NCI-H187 treated with DMSO at 0.1 percent for 48 hours (cell line): ENCODE measurements around the gene GABRD.
"Not testable (repeated sequence)": the region's sequence is repeated elsewhere in the genome, so short reads cannot be mapped to it uniquely, and the experiment has no call there.

Experiments used
- DNase-seq: peaks from one replicate; lab custom pipeline; 2025; lab: John Stamatoyannopoulos, UW

Gene GABRD

GRCh38 chr1:2019172-2019543, at the start of gene GABRD:
Gene GABRD (plus strand): TSS chr1:2019345. CDS start chr1:2019424, 79 bp downstream.
- no peak for DNase-seq

- no peak for DNase-seq
Measured at GRCh38 chr1:1969505-1969900, 49.6 kb upstream of the GABRD start.

- DNase-seq, result no peak
Measured at GRCh38 chr1:1969953-1970716, 49.0 kb upstream of the GABRD start.

GRCh38 chr1:1971017-1971416, 48.1 kb upstream of the GABRD start:
- DNase-seq, result no peak

- no peak for DNase-seq
Measured at GRCh38 chr1:1971688-1972087, 47.5 kb upstream of the GABRD start.

GRCh38 chr1:1972976-1973715, 46.0 kb upstream of the GABRD start:
- DNase-seq, result no peak

- DNase-seq, result no peak
Measured at GRCh38 chr1:1973716-1974642, 45.2 kb upstream of the GABRD start.

GRCh38 chr1:1974834-1975233, 44.3 kb upstream of the GABRD start:
- no peak for DNase-seq

GRCh38 chr1:1975535-1975934, 43.6 kb upstream of the GABRD start:
- no peak for DNase-seq

GRCh38 chr1:1976031-1976430, 43.1 kb upstream of the GABRD start:
- DNase-seq, result no peak

GRCh38 chr1:1978108-1978507, 41.0 kb upstream of the GABRD start:
- no peak for DNase-seq

- not testable (repeated sequence) for DNase-seq
Measured at GRCh38 chr1:1978690-1979481, 40.3 kb upstream of the GABRD start.

GRCh38 chr1:1979482-1980165, 39.5 kb upstream of the GABRD start:
- DNase-seq, result no peak

- DNase-seq, result no peak
Measured at GRCh38 chr1:1980467-1981141, 38.5 kb upstream of the GABRD start.

- DNase-seq, result no peak
Measured at GRCh38 chr1:1981142-1981500, 38.0 kb upstream of the GABRD start.

- DNase-seq, result not testable (repeated sequence)
Measured at GRCh38 chr1:1981631-1982327, 37.4 kb upstream of the GABRD start.

GRCh38 chr1:1982379-1983232, 36.5 kb upstream of the GABRD start:
- no peak for DNase-seq

GRCh38 chr1:1984560-1985070, 34.5 kb upstream of the GABRD start:
- no peak for DNase-seq
